Fibroblast of the conjunctiva (primary cell): ENCODE data around the gene SECTM1.
A peak's percentile ranks its signal among the peaks of the same experiment; 100 is the strongest.

ENCODE experiments used
- DNase-seq: peaks from one replicate; pipeline ENCODE4 v3.0.0-alpha.2; 2010; ENCODE audit warnings: low read depth

The SECTM1 gene

DNA sequence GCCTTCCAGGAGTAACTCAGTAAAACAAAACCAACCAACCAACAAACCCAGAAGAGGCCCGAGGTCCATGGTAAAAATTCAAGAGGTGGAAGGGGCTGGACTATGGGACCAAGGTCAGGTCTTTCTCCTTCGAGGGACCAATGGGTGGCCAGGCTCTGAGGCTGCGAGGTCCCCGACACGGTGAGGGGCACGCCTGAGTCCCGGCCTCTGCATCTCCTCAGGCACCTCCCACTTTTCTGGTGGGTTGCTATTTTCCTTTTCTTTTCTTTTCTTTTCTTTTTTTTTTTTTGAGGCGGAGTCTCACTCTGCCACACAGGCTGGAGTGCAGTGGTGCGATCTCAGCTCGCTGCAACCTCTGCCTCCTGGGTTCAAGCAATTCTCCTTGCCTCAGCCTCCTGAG, 34.1 kb downstream of the SECTM1 start:
- DNase-seq, result no peak

DNA sequence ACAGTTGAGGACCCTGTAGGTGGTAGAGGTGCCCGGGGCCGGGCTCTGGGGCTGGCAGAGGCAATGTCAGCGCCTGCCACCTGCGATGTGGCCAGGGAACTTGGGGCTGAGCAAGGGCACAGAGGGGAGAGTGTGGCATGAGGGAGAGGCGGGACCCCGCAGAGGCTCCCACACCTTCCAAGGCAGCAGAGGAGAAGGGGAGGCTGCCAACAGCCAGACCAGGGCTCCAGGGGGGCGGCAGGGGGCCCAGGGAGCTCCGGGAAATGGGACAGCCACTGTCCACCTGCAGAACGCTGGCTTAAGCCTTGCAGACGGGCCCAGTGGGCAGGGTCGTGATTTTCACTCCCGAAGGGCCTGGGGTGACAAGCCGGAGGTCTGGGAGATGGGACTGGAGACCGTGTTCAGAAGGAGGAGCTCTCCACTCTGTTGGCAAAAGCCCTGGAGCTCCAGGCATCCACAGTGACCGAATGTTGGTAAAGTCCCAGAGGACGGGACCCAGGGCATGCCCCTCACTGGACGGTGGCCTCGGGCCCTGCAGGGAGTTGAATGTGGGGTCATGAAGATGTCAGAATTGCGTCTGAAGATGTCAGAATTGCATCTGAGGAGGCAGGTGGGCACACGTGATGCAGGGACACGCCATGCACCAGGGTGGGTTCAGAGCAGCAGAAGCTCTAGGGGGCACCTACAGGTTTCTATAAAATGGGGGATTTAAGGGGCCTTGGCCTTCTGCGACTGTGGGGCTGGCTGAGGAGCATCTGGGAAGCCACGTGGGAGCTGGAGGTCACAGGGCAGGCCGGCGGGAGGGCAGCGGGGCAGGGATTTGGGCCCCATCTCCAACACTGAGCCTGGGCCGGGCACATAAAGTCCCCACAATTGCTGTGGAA, 34.8 kb downstream of the SECTM1 start:
- no peak for DNase-seq

DNA sequence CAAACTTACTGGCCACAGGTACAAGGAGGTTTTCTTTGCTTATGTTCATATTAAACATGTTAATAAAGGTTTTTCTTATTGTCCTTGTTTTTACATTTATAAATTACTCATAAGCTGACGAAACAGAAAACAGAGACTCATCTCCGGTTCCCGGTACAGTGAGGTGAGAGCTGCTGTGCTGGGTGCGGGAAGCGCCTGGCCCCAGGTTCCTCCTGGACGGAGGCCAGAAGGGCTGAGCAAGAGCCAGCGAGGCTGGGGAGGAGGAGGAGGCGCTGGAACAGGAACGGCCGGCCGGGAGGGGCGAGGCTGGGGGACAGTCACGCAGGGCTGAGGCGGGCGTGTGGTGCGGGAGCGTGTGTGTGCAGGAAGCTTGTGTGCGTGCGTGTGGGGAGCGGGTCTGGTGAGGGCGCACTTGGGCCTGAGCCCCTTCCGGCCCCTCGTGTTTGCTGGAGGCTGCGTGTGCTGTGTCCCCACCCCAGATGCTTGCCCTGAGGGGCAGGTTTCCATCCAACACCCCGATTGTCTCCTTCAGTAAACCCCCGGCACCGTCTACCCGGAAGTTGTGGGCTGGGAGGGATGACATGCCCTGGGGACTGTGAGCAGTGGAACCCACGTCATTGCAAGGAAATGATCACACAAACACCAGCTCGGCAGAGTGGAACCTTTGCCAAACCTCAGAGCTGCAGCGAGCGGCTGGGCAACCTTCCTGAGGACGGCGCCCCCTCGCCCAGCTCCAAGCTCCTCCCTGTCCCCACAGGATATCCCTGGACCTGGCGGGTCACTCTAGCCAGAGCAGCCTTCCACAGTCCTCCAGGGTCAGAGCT, 35.6 kb downstream of the SECTM1 start:
- DNase-seq, result peak; percentile 81

DNA sequence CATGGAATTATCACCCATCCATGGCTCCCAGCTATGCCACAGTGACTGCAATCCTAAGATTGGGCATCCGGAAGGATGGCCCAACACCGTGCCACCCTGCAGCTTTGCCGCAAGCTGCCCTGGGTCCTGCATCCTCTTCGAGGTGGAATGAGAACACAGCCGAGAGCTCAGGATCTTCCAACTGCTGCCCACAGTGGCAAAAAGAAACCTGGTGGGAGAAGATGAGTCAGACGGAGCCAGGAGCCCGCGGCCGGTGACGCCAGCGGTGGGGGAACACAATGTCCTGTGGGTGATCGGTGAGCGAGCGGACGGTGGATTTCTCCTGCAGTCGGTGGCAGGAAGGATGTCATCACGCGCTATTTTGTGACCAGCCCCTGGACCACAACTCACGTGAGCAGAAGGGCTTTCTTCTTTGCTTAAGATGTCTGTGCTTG, 36.3 kb downstream of the SECTM1 start:
- peak; percentile 64 for DNase-seq

DNA sequence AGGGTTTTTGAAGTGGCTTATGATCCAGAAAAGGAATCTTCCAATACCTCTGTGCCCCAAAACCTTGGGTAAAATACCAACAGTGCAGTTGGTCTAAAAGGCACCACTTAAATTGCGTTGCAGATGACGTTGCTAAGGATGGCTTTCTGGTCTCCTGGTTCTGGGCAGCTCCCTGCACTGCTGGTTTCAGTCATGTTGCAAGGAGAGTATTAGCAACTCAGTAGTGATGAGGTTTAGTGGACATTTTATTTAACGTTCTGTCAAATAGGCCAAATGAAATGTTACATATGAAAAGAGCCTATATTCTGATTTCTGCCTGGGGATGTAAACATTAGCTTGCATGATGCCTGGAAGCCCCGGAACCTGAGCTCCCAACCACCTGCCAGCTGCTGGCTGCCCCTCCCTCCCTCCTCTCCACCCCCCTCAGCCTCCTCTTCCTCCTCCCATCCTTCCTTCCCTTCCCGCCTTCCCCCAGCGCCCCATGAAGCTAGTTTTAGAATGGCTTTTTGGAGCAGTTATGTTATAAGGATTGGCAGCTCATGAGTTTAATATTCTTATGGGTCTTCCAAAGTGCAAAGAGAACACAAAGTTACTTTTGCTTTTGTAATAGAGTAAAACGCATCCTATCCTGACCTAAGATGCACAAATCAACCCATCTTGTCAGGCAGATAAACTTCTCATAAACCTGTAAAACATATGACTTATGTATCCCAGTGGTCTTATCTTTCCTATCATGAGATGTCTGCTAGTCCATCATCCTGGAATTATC, 36.9 kb downstream of the SECTM1 start:
- no peak for DNase-seq

DNA sequence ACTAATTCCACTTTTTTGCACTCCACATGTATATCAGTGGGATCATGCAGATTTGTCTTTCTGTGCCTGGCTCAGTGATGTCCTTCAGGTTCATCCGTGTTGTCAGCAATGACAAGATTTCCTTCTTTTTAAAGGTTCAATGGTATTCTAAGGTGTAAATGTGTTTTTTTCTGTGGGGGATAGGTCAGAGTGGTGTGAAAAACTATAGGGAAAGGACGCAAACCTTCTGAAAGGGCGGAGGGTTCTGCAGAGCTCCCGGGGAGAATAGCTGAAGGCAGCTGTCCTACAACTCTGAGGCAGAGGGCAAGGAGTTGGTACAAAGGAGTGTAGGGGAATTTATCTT, 38.1 kb downstream of the SECTM1 start:
- DNase-seq, result no peak

DNA sequence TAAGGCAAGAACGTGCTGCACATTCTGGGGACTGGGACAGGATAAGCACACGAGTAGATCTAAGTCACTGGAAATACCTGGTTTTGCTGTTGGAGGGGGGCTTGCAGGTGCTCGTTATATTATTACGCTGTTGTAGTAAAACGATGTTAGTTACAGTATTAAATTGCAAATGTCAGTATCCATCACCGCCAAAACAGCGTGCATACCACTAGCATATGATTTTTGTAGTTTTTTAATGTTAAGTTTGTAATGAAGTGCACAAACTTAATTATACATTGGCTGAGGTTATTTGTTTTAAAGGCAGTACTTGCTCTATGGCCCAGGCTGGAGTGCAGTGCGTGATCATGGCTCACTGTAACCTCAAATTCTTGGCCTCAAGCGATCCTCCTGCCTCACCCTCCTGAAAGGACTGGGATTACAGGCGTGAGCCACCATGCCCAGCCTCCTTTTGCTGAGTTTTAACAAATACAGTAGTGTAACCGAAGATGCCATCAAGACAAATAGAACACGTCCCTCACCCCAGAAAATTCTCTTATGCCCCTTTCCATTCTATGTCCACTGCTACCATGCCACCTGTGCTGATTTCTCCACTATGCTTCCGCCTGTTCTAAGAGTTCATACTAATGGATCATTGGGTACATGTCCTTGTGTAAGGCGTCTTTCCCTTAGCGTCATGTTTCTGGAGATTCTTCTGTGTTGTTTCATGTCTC, 39.3 kb downstream of the SECTM1 start:
- no peak for DNase-seq

DNA sequence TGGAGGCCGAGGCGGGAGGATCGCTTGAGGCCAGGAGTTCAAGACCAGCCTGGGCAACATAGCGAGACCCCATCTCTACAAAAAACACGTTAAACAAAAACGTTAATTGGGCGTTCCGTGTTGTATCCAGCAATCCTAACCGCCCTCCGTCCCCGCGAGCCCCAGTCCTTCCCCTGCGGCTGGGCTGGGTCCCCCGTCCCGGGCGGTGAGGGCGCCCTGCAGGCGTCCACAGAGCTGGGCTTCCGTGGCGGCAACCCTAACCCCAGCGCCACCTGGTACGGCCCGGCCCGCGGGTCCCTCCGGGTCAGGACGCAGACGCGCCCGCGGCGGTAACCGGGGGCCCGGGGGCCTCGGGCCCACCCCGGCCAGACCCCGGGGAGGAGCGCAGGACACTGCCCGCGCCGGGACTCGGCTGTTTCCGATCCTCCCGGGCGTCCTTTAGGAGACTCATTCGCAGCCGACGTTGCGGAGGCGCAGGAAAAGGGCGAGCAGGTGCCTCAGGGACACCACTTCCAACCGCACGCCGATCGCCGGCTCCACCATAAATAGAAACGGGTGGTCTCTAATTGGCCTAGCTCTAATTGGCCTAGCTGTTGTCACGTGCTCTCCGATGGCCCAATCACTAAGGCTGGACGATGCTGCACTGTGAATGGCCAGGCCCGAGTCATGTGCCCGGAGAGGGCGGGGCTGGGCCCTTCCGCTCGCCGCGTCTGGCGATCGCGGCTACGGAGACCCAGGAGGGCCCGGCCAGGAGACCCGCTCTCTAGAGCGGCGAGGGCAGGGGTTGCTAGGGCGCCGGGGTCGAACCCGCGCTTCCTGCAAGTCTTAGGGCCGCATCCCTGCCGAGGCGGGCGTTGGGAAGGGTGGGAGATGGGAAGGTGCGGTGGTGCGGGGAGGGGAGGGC, 41.1 kb downstream of the SECTM1 start:
- DNase-seq, result peak; percentile 97

DNA sequence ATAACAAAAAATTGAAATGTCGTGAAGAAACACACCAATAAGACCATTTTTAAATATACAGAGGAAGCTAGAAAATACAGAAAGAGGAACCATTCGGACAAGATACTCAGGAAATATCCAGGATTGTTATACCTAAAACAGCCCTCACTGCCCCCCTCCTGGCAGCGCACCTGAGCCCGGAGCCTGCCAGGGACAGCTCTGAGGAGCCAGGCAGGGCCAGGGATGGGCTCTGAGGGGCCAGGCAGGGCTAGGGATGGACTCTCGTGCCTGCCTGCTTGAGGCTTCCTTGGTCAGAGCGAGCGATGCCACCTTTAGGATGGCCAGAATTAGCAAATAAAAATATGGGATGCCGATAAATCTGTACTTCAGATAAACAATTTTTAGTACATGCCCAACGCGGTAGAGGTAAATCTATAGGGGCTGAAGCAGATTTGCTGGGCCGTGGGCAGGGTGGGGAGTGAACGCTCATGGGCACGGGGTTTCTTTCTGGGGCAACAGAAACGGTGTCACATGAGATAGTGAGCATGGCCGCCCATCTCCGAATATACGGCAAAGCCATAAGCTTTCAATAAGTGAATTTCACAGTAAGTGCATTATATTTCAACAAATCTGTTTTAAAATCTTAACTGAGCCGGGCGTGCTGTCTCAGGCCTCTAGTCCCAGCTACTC, 41.9 kb downstream of the SECTM1 start:
- no peak for DNase-seq

DNA sequence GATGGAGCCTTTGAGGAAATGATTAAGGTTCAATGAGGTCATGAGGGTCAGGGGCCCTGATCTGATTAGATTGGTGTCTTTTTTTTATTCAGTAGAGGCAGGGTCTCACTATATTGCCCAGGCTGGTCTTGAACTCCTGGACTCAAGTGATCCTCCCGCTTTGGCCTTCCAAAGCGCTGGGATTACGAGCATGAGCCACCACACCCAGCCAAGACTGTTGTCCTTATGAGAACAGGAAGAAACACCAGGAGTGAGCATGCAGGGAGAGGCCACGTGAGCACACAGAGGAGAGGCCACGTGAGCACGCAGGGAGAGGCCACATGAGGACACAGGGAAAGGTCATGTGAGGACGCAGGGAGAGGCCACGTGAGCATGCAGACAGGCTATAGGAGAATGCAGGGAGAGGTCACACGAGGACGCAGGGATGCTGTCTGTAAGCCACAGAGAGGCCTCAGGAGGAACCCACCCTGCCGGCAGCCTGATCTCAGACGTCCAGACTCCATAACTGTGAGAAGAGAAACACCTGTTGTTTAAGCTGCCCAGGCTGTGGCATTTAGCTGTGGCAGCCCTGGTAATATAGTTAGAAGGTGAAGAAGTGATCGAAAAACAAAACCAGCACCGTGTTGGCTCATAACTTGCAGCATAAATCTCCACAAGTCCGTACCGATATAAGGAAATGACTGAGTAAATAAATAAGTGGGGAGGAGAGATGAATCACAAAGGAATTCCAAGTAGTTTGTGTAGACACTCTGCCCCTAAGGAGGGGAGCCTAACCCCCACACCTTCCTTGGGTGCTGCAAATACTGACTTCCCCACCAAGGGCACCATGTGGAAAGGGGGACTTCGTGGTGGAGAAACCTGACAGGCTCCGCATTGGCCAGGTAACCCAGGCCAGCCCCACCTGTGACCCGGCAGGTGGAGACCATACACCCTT, 45.4 kb downstream of the SECTM1 start:
- peak; percentile 26 for DNase-seq

DNA sequence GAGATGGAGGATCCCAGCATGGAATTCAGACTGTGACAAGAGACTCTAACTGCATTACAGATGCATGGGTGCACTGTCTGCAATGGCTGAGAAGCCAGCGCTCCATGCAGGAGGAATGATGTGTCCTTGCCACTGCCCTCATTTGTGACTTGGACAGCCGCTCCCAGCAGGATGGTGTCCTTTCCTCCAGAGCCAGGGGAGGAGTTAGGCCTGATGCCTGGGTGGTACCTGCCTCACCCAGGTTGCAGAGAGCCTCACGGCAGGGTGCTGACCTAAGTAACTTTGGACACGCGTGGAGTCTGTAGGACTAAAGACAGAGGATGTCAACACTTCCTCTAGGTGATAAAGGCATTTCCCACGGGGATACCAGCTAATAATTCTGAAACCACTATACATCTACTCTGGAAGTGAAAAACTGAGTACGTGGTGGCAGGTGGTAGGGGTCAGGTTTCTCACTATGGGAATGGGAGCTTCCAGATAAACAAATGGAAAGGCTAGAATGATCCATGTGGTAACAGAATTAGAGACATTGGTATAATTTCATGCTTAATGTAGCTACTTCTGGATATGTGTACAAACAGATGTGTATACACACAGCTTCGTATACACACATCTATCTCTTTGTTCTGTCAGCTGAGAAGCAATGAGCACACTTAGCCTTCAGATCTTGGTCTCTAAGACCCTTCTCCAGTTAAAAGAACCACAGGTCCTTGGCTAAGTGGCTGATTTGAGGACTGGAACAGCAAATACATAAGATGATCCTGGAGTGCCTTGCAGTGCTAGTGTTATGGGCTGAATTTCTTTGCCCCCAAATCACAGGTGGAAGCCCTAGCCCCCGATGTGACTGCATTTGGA, 46.3 kb downstream of the SECTM1 start:
- DNase-seq, result no peak

DNA sequence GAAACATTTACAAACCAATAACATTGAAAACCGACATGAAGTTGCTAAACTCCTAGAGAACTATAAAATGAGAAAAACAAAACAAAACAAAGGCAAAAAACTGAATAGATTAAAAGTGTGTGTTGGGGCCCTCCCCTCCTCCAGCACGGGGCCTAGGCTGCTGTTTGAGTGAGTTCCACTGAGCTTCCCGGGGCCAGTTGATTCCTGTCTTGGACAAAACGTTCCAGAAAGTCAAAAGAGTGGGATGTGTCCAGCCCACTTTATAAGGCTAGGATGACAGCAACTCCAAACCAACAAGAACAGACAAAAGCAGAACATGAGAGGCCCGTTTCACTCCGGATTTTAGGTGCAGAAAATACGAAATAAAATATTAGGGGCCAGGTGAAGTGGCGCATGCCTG, 48.4 kb downstream of the SECTM1 start:
- DNase-seq, result no peak

DNA sequence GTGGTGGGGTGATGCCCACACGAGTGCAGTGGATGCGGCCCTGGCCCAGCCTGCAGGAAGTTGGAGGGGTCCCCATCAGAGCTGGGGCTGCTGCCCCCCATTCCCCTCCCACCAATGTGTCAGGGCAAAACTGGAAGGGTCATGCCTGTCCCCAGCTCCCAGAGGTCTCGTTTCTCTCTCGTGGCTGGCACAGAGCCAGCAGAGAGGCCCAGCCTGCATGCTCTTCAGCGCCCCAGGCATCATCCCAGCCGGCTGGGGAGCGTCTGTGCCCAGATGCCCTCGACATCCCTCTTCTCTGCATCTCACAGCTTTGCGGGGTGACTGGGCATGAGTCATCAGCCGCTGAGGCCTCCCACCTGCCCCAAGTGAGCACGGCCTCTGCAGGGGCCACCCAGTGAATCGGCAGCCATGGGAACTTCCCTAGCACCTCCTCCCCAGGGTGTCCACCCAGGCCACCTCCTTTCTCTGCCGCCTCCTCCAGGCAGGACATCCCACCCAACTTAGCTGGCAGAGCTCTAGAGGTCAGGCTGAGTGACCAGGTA, 50.3 kb downstream of the SECTM1 start:
- no peak for DNase-seq

DNA sequence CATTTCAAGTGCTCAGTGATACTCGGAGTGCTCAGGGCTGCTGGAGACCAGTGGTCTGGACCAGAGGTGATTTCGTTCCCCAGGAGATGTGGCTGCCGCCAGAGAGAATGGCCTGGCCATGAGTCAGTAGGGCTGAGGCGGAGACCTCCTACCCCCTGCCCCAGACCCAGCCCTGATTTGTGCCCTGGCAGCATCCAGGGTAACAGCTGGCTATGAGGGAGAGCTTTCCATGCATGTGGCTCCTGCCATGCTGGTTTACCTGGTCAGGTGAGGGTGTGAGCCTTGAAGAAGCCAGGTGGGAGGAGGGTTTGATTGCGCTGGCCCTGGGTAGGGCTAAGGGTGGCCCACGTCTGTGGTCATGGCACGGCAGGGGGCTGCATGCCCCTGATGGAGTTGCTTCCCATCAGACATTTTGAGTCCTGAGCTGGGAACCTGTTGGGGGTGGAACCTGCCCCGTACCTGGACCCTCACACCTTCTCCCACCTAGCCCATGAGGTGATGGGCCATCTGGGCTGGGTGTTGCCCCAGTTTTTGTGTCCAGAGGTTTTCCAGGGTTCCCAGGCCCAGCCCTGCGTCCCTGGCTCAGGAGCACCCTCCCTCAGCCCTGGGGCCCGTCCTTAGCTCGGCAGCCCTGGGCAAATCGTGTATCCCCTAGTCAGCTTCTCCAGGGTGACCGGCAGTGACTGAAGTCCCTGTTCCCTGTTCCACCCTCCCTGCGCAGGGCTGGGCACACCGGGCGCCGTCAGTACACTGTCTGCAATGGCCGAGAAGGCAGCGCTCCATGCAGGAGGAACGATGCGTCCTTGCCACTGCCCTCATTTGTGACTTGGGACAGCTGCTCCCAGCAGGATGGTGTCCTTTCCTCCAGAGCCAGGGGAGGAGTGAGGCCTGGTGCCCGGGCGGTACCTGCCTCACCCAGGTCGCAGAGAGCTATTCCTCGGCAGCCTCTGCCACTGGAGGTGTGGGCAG, 51.0 kb downstream of the SECTM1 start:
- DNase-seq, result no peak

DNA sequence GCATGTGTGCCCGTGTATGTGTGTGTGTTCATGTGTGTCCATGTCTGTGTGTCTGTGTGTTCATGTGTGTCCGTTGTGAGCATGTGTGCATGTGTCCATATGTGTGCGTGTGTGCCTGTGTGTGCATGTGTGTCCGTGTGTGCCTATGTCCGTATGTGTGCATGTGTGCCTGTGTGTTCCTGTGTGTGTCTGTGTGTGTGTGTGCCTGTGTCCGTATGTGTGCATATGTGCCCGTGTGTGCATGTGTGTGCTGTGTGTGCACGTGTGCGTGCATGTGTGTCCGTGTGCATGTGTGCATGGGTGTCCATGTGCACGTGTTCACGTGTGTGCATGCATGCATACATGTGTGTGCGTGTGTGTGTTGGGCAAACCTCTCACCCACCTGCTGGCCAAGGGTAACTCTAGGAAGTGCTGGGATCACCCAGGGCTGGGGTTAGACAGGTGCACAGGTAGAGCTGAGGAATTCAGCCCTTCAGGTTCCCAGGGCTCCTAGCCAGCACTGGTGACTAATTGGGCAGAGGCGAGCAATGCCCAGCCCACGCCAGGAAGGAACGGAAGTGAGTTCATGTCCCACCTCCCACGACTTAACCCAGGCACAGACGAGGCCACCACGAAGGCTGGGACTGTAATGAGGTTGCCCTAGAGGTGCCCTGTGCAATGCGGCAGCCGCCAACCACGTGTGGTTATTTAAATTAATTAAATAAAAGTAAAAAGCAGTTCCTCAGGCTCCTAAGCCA, 51.9 kb downstream of the SECTM1 start:
- no peak for DNase-seq

DNA sequence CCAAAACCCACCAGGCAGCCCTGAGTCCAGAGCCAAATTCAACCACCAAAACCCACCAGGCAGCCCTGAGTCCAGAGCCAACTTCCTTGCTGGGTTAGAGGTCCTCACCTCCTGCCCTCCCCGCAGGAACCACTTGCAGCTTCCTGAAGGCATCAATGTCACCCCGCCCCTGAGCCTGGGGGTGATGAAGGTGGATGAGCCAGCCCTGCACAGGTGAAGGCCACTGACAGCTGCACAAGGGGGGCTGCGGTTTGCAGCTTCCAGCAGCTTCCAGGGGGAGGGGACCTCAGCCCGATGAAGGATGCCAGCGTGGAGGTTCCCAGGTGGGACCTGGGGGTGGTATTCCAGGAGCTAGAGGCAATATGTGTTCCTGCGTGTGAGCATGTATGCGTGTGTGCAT, 52.5 kb downstream of the SECTM1 start:
- no peak for DNase-seq
